ENCODE measurements around the gene SKAP1.

DNA sequence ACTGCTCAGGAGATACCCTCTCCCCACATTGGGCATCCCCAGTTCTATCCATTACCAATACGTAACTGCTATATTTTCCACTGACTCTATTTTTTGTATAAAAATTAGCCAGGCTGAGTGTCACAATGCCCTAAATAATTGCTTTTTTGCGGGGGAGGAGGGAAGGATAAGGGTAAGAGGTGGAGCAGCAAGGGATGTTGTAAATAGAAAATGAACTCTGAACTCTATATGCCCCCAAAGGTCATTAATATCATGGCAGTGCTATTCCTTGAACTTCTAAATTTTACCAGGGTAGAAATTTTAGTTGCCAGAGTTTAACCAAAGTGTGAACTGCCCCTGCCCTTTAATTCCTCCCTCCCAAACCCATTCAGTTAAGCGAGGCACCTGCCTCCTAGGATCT is 118.7 kb downstream of the SKAP1 start:
- TF ChIP-seq, protein P1, sequence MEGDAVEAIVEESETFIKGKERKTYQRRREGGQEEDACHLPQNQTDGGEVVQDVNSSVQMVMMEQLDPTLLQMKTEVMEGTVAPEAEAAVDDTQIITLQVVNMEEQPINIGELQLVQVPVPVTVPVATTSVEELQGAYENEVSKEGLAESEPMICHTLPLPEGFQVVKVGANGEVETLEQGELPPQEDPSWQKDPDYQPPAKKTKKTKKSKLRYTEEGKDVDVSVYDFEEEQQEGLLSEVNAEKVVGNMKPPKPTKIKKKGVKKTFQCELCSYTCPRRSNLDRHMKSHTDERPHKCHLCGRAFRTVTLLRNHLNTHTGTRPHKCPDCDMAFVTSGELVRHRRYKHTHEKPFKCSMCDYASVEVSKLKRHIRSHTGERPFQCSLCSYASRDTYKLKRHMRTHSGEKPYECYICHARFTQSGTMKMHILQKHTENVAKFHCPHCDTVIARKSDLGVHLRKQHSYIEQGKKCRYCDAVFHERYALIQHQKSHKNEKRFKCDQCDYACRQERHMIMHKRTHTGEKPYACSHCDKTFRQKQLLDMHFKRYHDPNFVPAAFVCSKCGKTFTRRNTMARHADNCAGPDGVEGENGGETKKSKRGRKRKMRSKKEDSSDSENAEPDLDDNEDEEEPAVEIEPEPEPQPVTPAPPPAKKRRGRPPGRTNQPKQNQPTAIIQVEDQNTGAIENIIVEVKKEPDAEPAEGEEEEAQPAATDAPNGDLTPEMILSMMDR (conservative IDR thresholded peaks at IDR 0.05; ENCODE audit: low read length) = no peak
- no peak for TF ChIP-seq EZH2phosphoT487 (IDR thresholded peaks at IDR 0.05; ENCODE audit: borderline replicate concordance, low read depth, low read length)

All from OCI-LY7 (cell line).